ENCODE measurements around the gene MYBPC1. TPM values are rescaled to one million over a fixed set of nuclear protein-coding genes. Genes with fewer than 3 reads are reported as not detected.

Gene MYBPC1
- total and polyA plus RNA-seq, 2 of the 13 experiments (the other 11 are each of a cell fraction or from before 2014, with no cell fraction given), result 0.31 to 0.53 TPM

DNA sequence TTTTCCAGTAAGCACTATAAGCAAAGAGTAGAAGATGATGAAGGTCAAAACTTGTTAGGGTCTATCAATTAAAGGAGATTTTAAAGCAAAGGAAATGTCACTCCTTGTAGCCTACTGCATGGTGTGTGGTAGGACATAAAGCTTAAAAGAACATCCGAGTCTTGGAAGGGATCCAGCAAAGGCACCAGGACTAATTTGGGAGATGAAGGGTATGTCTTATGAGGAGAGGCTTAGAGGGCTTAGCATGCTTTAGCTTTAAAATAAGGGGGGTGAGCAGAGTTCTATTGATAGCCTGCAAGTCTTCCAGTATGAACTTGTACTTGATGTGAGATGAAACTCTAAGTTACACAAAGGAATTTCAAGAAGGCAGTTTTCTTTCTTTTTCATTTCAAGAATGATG is 11.8 kb upstream of the MYBPC1 start:
- in situ Hi-C loops (cut with HindIII; ENCODE audit: extremely low pct_ligation_motif_present, low pct_unique_long_range_greater_than_20kb) (no loop called here), intact Hi-C loops (cut with micrococcal nuclease; ENCODE audit: unreplicated experiment) (no loop called here)
- WGBS (ENCODE audit: low lambda C conversion rate), result 90% methylated on average over 1 of the region's 1 CpG

More for the DNA sequence above, 11.8 kb upstream of the MYBPC1 start:
- no TSS peak for BruUV-seq (replicated peaks)
- no peak overlapping the region for H3K9ac ChIP-seq (ENCODE audit: insufficient read depth, low read depth, low read length)
- FAIRE-seq (no peak), ATAC-seq (no peak), DNase-seq (ENCODE audit: low spot score) (no peak)
- no peak overlapping the region for H3K4me3 ChIP-seq (replicated peaks in 1 of 3; ENCODE audit: insufficient read depth in 1 of 3, low read depth in 2 of 3, low read length in 3 of 3)
- H3K4me1 ChIP-seq (ENCODE audit: insufficient read depth, low read length), result no peaks in the 10 kb centered on the region
- no peak for TF ChIP-seq SATB2 (CRISPR knock-in tag; IDR thresholded peaks at IDR 0.05)
- no peak for TF ChIP-seq HOXA7 (CRISPR knock-in tag; IDR thresholded peaks at IDR 0.05)
- TF ChIP-seq SIN3B (IDR thresholded peaks at IDR 0.05; ENCODE audit: low read length), result no peak
- TF ChIP-seq NR3C1 (CRISPR knock-in tag; IDR thresholded peaks at IDR 0.05), result no peak
- TF ChIP-seq SALL1 (CRISPR knock-in tag; IDR thresholded peaks at IDR 0.05), result no peak
- TF ChIP-seq ZNF577 (CRISPR knock-in tag; IDR thresholded peaks at IDR 0.05; ENCODE audit: borderline replicate concordance, low read depth), result no peak
- TF ChIP-seq ZNF138 (CRISPR knock-in tag; IDR thresholded peaks at IDR 0.05; ENCODE audit: low read depth), result no peak
- no peak for TF ChIP-seq STAT5B (CRISPR knock-in tag; IDR thresholded peaks at IDR 0.05)
- TF ChIP-seq TCF7L2 (IDR thresholded peaks at IDR 0.05; ENCODE audit: low read depth, low read length), result no peak
- TF ChIP-seq EZH2 (conservative IDR thresholded peaks at IDR 0.05; ENCODE audit: low read depth, low read length), result no peak
- TF ChIP-seq TAF1 (CRISPR knock-in tag; IDR thresholded peaks at IDR 0.05), result no peak
- no peak for TF ChIP-seq TBP (CRISPR knock-in tag; IDR thresholded peaks at IDR 0.05)
- TF ChIP-seq ZNF337 (CRISPR knock-in tag; IDR thresholded peaks at IDR 0.05; ENCODE audit: borderline replicate concordance, low read depth), result no peak
- TF ChIP-seq HNRNPL (IDR thresholded peaks at IDR 0.05; ENCODE audit: low read depth, low read length), result no peak
- TF ChIP-seq, protein P1, sequence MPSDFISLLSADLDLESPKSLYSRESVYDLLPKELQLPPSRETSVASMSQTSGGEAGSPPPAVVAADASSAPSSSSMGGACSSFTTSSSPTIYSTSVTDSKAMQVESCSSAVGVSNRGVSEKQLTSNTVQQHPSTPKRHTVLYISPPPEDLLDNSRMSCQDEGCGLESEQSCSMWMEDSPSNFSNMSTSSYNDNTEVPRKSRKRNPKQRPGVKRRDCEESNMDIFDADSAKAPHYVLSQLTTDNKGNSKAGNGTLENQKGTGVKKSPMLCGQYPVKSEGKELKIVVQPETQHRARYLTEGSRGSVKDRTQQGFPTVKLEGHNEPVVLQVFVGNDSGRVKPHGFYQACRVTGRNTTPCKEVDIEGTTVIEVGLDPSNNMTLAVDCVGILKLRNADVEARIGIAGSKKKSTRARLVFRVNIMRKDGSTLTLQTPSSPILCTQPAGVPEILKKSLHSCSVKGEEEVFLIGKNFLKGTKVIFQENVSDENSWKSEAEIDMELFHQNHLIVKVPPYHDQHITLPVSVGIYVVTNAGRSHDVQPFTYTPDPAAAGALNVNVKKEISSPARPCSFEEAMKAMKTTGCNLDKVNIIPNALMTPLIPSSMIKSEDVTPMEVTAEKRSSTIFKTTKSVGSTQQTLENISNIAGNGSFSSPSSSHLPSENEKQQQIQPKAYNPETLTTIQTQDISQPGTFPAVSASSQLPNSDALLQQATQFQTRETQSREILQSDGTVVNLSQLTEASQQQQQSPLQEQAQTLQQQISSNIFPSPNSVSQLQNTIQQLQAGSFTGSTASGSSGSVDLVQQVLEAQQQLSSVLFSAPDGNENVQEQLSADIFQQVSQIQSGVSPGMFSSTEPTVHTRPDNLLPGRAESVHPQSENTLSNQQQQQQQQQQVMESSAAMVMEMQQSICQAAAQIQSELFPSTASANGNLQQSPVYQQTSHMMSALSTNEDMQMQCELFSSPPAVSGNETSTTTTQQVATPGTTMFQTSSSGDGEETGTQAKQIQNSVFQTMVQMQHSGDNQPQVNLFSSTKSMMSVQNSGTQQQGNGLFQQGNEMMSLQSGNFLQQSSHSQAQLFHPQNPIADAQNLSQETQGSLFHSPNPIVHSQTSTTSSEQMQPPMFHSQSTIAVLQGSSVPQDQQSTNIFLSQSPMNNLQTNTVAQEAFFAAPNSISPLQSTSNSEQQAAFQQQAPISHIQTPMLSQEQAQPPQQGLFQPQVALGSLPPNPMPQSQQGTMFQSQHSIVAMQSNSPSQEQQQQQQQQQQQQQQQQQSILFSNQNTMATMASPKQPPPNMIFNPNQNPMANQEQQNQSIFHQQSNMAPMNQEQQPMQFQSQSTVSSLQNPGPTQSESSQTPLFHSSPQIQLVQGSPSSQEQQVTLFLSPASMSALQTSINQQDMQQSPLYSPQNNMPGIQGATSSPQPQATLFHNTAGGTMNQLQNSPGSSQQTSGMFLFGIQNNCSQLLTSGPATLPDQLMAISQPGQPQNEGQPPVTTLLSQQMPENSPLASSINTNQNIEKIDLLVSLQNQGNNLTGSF (CRISPR knock-in tag; IDR thresholded peaks at IDR 0.05), result no peak
- TF ChIP-seq, protein P2, sequence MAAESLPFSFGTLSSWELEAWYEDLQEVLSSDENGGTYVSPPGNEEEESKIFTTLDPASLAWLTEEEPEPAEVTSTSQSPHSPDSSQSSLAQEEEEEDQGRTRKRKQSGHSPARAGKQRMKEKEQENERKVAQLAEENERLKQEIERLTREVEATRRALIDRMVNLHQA (CRISPR knock-in tag; IDR thresholded peaks at IDR 0.05), result no peak
- H4K20me1 ChIP-seq (ENCODE audit: insufficient read depth, low read length), result no peaks in the 10 kb centered on the region
- H2AFZ ChIP-seq (ENCODE audit: low read length), result no peak overlapping the region
- ChIA-PET CTCF (ENCODE audit: low intra/inter-chr PET ratio, low total read pairs) (no interaction called here), POLR2A (no interaction called here)
- H3K4me2 ChIP-seq (ENCODE audit: low read depth, low read length), result no peak overlapping the region
- H3K36me3 ChIP-seq (replicated peaks in 1 of 2; ENCODE audit: control insufficient read depth in 1 of 2, insufficient read depth in 2 of 2, low read length in 2 of 2), result no peaks in the 10 kb centered on the region
- H3K27ac ChIP-seq (ENCODE audit: extremely low read length, insufficient read depth, low read length), result no peak overlapping the region
- H3K79me2 ChIP-seq (ENCODE audit: insufficient read depth, low read length), result no peaks in the 10 kb centered on the region
- H3K9me3 ChIP-seq (ENCODE audit: low read length), result no peaks in the 10 kb centered on the region
- no peaks in the 10 kb centered on the region for H3K27me3 ChIP-seq (ENCODE audit: control insufficient read depth in 1 of 2, insufficient read depth in 2 of 2, low read length in 2 of 2)
